ENCODE data around the gene DLGAP3.
"Not testable (repeated sequence)": the region's sequence is repeated elsewhere in the genome, so short reads cannot be mapped to it uniquely, and the experiment has no call there.

Gene DLGAP3

GRCh38 chr1:34975771-34976170, 46.3 kb upstream of the DLGAP3 start:
- intact Hi-C loops (cut with DNase I; ENCODE audit: low total_unique reads), result no loop called here
- no peak for DNase-seq

GRCh38 chr1:34975338-34975737, 45.9 kb upstream of the DLGAP3 start:
- intact Hi-C loops (cut with DNase I; ENCODE audit: low total_unique reads), result no loop called here
- Histone ChIP-seq H3K4me3 (no peak overlapping the region), H3K36me3 (peaks cover 0 to 16% (median 0%) of the 10 kb centered on the region in 3 donors), H3K27me3 (no peaks in the 10 kb centered on the region), H3K9me3 (no peaks in the 10 kb centered on the region), H3K27ac (no peak overlapping the region), H3K4me1 (no peaks in the 10 kb centered on the region)
- TF ChIP-seq CTCF (IDR thresholded peaks at IDR 0.05), result no peak
- DNase-seq, result no peak

More at GRCh38 chr1:34975771-34976170, 46.3 kb upstream of the DLGAP3 start:
- TF ChIP-seq CTCF (IDR thresholded peaks at IDR 0.05), result no peak
- no peak overlapping the region for H3K27ac ChIP-seq
- peaks cover 0 to 21% (median 0%) of the 10 kb centered on the region in 3 donors for H3K36me3 ChIP-seq
- no peaks in the 10 kb centered on the region for H3K9me3 ChIP-seq
- no peaks in the 10 kb centered on the region for H3K4me1 ChIP-seq
- H3K27me3 ChIP-seq, result no peaks in the 10 kb centered on the region
- no peak overlapping the region for H3K4me3 ChIP-seq

DNA sequence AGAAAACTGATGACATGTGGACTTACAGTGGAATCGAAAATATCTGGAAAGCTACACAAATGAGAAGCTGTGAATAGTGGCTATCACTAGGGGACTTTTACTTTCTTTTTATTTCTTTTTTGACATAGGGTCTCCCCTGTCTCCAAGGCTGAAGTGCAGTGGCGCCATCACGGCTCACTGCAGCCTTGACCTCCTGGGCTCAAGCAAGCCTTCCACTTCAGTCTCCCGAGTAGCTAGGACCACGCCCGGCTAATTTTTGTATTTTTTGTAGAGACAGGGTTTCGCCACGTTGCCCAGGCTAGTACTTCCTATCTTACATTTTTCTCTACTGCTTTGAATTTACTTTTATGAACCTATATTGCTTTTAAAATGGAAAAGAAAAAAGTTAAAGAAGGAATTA, 45.2 kb upstream of the DLGAP3 start:
- TF ChIP-seq CTCF (IDR thresholded peaks at IDR 0.05), result no peak
- no peak overlapping the region for H3K27ac ChIP-seq
- H3K4me1 ChIP-seq, result no peaks in the 10 kb centered on the region
- peaks cover 0 to 14% (median 0%) of the 10 kb centered on the region in 3 donors for H3K36me3 ChIP-seq
- no peaks in the 10 kb centered on the region for H3K27me3 ChIP-seq
- H3K4me3 ChIP-seq, result no peak overlapping the region
- no peak for DNase-seq
- H3K9me3 ChIP-seq, result no peaks in the 10 kb centered on the region
- intact Hi-C loops (cut with DNase I; ENCODE audit: low total_unique reads), result no loop called here

DNA sequence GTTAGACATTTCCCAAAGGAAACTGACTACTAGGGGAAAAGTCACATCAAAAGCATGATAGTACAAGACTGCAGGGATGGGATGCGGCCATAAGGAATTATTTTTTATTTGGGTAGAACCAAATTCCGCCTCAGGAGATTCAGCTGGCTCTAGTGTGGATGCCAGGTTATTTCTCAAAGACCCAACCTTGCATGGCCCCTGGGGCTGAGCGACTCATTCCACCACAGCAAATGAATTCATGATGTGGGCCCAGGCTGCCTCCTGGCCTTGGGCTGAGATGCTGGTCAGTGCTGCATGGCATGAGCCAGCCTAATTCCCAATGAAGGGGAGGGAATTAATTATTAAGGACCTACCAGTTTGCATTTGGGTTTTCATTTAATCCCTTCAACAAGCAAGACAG, 43.9 kb upstream of the DLGAP3 start:
- H3K27me3 ChIP-seq, result no peaks in the 10 kb centered on the region
- intact Hi-C loops (cut with DNase I; ENCODE audit: low total_unique reads), result no loop called here
- H3K27ac ChIP-seq, result no peak overlapping the region
- H3K4me3 ChIP-seq, result no peak overlapping the region
- DNase-seq, result no peak
- H3K4me1 ChIP-seq, result no peaks in the 10 kb centered on the region
- H3K36me3 ChIP-seq, result peaks cover 0 to 14% (median 0%) of the 10 kb centered on the region in 3 donors
- peaks cover 0 to 4% (median 0%) of the 10 kb centered on the region in 3 donors for H3K9me3 ChIP-seq
- TF ChIP-seq CTCF (IDR thresholded peaks at IDR 0.05), result no peak

DNA sequence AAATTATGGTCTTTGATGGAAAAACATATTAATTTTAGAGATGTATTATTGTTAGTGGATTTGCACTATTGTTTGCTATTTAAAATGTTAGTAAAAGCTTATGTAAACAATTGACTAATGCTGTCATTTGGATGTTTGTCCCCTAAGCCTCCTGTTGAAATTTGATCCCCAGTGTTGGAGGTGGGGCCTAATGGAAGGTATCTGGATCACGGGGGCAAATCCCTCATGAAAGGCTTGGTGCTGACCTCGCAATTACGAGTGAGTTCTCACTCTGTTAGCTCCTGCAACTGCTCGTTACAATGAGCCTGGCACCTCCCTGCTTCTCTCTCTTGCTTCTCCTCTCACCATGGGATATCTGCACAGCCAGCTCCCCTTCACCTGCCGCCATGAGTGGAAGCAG, 41.4 kb upstream of the DLGAP3 start:
- no peaks in the 10 kb centered on the region for H3K27me3 ChIP-seq
- peaks cover 0 to 4% (median 0%) of the 10 kb centered on the region in 3 donors for H3K9me3 ChIP-seq
- no peaks in the 10 kb centered on the region for H3K36me3 ChIP-seq
- TF ChIP-seq CTCF (IDR thresholded peaks at IDR 0.05), result no peak
- H3K4me3 ChIP-seq, result no peak overlapping the region
- DNase-seq, result no peak
- no peaks in the 10 kb centered on the region for H3K4me1 ChIP-seq
- intact Hi-C loops (cut with DNase I; ENCODE audit: low total_unique reads), result no loop called here
- H3K27ac ChIP-seq, result no peak overlapping the region

DNA sequence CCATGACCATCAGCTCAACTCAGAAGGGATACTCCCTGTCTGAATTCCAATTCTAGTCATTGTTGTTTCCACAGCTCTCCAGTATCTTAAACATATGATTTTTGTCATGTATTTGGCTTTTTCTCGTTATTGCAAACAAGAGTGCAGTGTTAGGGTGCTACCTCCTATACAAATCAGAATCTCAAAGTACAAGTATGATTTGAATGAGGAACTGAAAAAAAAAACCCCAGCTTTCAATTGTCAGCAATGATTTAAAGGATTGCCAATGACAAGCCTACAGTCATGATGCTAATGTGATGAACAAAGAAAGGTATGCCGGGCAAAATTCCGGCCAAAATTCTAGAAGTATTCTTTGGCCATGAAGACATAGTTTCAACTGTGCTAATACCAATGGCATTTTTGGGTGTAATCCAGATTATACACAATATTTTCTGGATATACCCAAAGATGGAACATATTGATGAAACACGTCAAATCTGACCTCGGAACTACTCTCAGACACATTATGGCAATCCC, 40.8 kb upstream of the DLGAP3 start:
- H3K4me1 ChIP-seq, result no peaks in the 10 kb centered on the region
- H3K27ac ChIP-seq, result no peak overlapping the region
- no peaks in the 10 kb centered on the region for H3K36me3 ChIP-seq
- DNase-seq, result no peak
- H3K4me3 ChIP-seq, result no peak overlapping the region
- intact Hi-C loops (cut with DNase I; ENCODE audit: low total_unique reads), result no loop called here
- H3K9me3 ChIP-seq, result peaks cover 0 to 4% (median 0%) of the 10 kb centered on the region in 3 donors
- TF ChIP-seq CTCF (IDR thresholded peaks at IDR 0.05), result no peak
- H3K27me3 ChIP-seq, result no peaks in the 10 kb centered on the region

DNA sequence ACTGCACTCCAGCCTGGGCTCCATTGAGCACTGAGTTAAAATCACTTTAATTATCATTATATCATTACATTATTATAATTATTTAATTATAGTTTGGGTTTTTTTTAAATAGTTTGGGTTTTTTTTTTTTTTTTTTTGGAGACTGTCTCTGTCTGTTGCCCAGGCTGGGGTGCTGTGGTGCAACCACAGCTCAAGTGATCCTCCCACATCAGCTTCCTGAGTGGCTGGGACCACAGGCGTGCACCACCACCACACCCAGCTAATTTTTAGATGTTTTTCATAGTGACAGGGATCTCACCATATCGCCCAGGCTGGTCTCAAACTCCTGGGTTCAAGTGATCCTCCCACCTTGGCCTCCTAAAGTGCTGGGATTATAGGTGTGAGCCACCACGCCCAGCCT, 38.8 kb upstream of the DLGAP3 start:
- H3K4me1 ChIP-seq; H3K4me3 ChIP-seq; H3K27ac ChIP-seq; H3K36me3 ChIP-seq; DNase-seq; H3K27me3 ChIP-seq; intact Hi-C loops (cut with DNase I; ENCODE audit: low total_unique reads); H3K9me3 ChIP-seq: not testable (repeated sequence)

- H3K4me3 ChIP-seq; H3K27me3 ChIP-seq; H3K9me3 ChIP-seq; DNase-seq; H3K36me3 ChIP-seq; intact Hi-C loops (cut with DNase I; ENCODE audit: low total_unique reads); H3K4me1 ChIP-seq; H3K27ac ChIP-seq: not testable (repeated sequence)
Observed at GRCh38 chr1:34967672-34968071, 38.2 kb upstream of the DLGAP3 start.
